Adrenal gland (tissue), 12 donors: ENCODE measurements around the gene ADAMTS18. TPM values are rescaled to one million over a fixed set of nuclear protein-coding genes. Genes with fewer than 3 reads are reported as not detected.

Experiments used
- DNase-seq, 7 donors: peaks; one replicate each; pipeline ENCODE4 v3.0.0-alpha.2; 2019 to 2020
- H3K27ac ChIP-seq, 5 donors: fragments of 200-600 bp; sonication (generic) in 4 of 5; 1 replicate in 3 of 5; 2 replicates in 2 of 5; pipeline versions ENCODE4 v1.5.1 to v1.8.0; 2016 to 2020; ENCODE audit warnings: mild to moderate bottlenecking in 1 of 5
- H3K27me3 ChIP-seq: fragments of 200-600 bp; 2 replicates; pipeline ENCODE4 v1.8.0; 2021
- H3K36me3 ChIP-seq, 2 donors: fragments of 200-600 bp; replicated peaks in 1 of 2; 1 replicate in 1 of 2; 2 replicates in 1 of 2; pipeline versions ENCODE4 v1.5.1 to v1.8.0; 2018 to 2022
- H3K4me1 ChIP-seq, 2 donors: fragments of 200-600 bp; replicated peaks in 1 of 2; 1 replicate in 1 of 2; 2 replicates in 1 of 2; pipeline versions ENCODE4 v1.5.1 to v1.8.0; 2018 to 2021
- H3K4me3 ChIP-seq, 4 donors: fragments of 200-600 bp; sonication (generic) in 3 of 4; one replicate each; pipeline ENCODE4 v1.5.1; 2016 to 2018
- H3K9me3 ChIP-seq, 3 donors: fragments of 200-600 bp; sonication (generic) in 1 of 3; replicated peaks in 1 of 3; 1 replicate in 2 of 3; 2 replicates in 1 of 3; pipeline versions ENCODE4 v1.5.1 to v1.8.0; 2016 to 2021
- POLR2A ChIP-seq, 2 donors: fragments of 450-650 bp; IDR thresholded peaks; one replicate each; pipeline ENCODE4 v1.6.1; 2017; ENCODE audit warnings: antibody characterized with exemption in 2 of 2, mild to moderate bottlenecking in 2 of 2, moderate library complexity in 1 of 2
- WGBS, 4 donors: extraction: QIAGEN DNeasy Blood & Tissue Kit in 2 of 4; methylation state at CpG; one replicate each; pipeline versions ENCODE4 v1.1.5 to v1.1.7; 2013 to 2017; 5-methylcytosine and 5-hydroxymethylcytosine counted together
- intact Hi-C, 2 donors: fragments of 100-400 bp; cut with DNase I; formaldehyde crosslinking; loops; one replicate each; pipeline versions ENCODE4 v1.14.1 to v1.15.0; 2022 to 2023
- polyA plus RNA-seq, 3 donors: library from polyadenylated mRNA; stranded (reverse); fragments of 200-250 nt in 2 of 3; fragments of 350-450 nt in 1 of 3; fragmentation: Illumina TruSeq in 1 of 3; extraction: RNeasy Lipid Tissue Mini Kit (QIAGEN cat#74804) in 1 of 3; gene quantifications; one replicate each; pipeline ENCODE4 v1.2.3, GENCODE V29; 2013 to 2014
- total RNA-seq, 9 donors: library from RNA; depleted of rRNA in 4 of 9; stranded (reverse); fragments of >200 nt in 4 of 9; fragments of 120-200 nt in 1 of 9; fragmentation: NEBNext Ultra II Directional in 1 of 9; extraction: Animal tissue kit (Norgen Biotek cat#: 25700) in 1 of 9; gene quantifications; one replicate each; pipeline versions ENCODE4 v1.1.0 to v1.2.4, GENCODE V29; 2013 to 2023
- TF ChIP-seq, protein P1 (sequence below), 6 experiments: fragments of 450-650 bp in 4 of 6; fragments of 200-600 bp in 2 of 6; sonication (generic) in 1 of 6; IDR thresholded peaks; 1 replicate in 5 of 6; 2 replicates in 1 of 6; pipeline versions ENCODE4 v1.5.1 to v1.8.0; 2016 to 2021; ENCODE audit warnings: antibody characterized with exemption in 6 of 6, mild to moderate bottlenecking in 2 of 6, moderate library complexity in 1 of 6
- donor health status: healthy with polysubstance abuse.
- donor health status: Bipolar disorder and iron deficiency.
- donor health status: DM: yes; HTN: yes; CAD: no.
- donor health status: DM: no; HTN: no; CAD: no.
- donor health status: DM: no; HTN: no; CAD: no.
- donor health status: DM: yes; HTN: yes; CAD: no.

ADAMTS18 gene
- total and polyA plus RNA-seq, 12 donors = 0.10 to 0.32 (median 0.11) TPM; not detected in 9

DNA sequence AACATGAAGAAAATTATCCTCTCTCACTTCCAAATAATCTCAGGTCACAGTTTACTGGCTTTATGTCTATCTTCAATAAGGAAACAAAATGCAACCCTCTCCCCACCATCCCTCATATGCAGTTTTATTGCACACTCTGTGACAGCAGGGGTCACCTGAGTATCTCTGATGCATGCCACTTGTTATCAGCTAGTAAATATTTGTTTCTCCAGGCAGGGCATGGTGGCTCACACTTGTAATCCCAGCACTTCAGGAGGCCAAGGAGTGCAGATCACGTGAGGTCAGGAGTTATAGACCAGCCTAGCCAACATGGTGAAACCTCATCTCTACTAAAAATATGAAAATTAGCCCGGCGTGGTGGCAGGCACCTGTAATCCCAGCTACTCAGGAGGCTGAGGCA is 61.1 kb downstream of the ADAMTS18 start:
- intact Hi-C loops = no loop called here
- Histone ChIP-seq H3K27ac (no peak overlapping the region), H3K4me1 (no peaks in the 10 kb centered on the region), H3K9me3 (no peaks in the 10 kb centered on the region), H3K36me3 (no peaks in the 10 kb centered on the region), H3K27me3 (no peaks in the 10 kb centered on the region), H3K4me3 (no peak overlapping the region)
- no peak for TF ChIP-seq POLR2A (IDR thresholded peaks at IDR 0.05)
- TF ChIP-seq, protein P1, sequence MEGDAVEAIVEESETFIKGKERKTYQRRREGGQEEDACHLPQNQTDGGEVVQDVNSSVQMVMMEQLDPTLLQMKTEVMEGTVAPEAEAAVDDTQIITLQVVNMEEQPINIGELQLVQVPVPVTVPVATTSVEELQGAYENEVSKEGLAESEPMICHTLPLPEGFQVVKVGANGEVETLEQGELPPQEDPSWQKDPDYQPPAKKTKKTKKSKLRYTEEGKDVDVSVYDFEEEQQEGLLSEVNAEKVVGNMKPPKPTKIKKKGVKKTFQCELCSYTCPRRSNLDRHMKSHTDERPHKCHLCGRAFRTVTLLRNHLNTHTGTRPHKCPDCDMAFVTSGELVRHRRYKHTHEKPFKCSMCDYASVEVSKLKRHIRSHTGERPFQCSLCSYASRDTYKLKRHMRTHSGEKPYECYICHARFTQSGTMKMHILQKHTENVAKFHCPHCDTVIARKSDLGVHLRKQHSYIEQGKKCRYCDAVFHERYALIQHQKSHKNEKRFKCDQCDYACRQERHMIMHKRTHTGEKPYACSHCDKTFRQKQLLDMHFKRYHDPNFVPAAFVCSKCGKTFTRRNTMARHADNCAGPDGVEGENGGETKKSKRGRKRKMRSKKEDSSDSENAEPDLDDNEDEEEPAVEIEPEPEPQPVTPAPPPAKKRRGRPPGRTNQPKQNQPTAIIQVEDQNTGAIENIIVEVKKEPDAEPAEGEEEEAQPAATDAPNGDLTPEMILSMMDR (IDR thresholded peaks at IDR 0.05) = no peak
- 65 to 84% (median 79%) methylated on average over 3 of the region's 3 CpGs for WGBS, 4 donors
- DNase-seq = no peak

DNA sequence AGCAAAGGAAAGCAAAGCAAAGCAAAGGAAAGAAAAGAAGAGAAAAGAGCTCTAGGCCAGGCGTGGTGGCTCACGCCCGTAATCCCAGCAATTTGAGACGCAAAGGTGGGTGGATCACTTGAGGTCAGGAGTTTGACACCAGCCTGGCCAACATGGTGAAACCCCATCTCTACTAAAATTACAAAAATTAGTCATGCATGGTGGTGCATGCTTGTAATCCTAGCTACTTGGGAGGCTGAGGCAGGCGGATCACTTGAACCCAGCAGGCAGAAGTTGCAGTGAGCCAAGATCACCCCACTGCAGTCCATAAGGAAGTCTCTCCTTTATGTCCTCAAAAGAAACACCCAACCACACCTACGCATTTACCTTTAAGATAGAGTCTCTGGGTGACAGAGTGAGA is 70.1 kb downstream of the ADAMTS18 start:
- WGBS, 4 donors = 65 to 80% (median 76%) methylated on average over 5 to 6 of the region's 6 CpGs
- intact Hi-C loops = no loop called here
- no peaks in the 10 kb centered on the region for H3K9me3 ChIP-seq

DNA sequence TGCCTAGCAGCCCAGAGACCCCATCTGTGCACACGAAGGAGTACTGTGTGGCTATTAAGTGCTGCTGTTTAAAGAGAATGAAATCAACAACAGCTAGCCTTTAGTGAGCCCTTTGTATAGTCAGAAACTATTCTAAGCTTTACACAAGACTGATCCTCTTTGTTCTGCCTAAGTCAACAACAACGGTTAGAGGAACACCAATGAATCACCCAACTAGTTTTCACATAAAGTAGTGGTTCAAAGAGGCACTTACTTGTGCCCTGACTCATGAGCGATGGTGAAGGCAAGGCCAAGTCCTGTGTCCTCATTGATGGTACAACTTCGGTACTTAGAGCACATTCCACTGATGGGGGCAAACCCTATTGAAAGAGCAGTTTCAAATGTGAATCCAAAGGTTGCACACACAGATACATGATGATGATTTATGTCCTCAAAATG is 75.8 kb downstream of the ADAMTS18 start:
- no peak overlapping the region for H3K27ac ChIP-seq
- H3K4me3 ChIP-seq = no peak overlapping the region
- H3K4me1 ChIP-seq = no peaks in the 10 kb centered on the region
- peaks cover 3% of the 10 kb centered on the region for H3K27me3 ChIP-seq
- WGBS, 4 donors = 17 to 45% (median 39%) methylated on average over 4 of the region's 4 CpGs
- TF ChIP-seq, protein P1 (IDR thresholded peaks at IDR 0.05) = no peak
- TF ChIP-seq POLR2A (IDR thresholded peaks at IDR 0.05) = no peak
- intact Hi-C loops = no loop called here
- DNase-seq = no peak
- H3K36me3 ChIP-seq = no peaks in the 10 kb centered on the region
- H3K9me3 ChIP-seq = no peaks in the 10 kb centered on the region

More for the DNA sequence above, 70.1 kb downstream of the ADAMTS18 start:
- Histone ChIP-seq H3K27ac (no peak overlapping the region), H3K36me3 (no peaks in the 10 kb centered on the region), H3K27me3 (peaks cover 3% of the 10 kb centered on the region), H3K4me1 (no peaks in the 10 kb centered on the region), H3K4me3 (no peak overlapping the region)
- no peak for TF ChIP-seq POLR2A (IDR thresholded peaks at IDR 0.05)
- TF ChIP-seq, protein P1 (IDR thresholded peaks at IDR 0.05) = no peak
- DNase-seq = no peak

DNA sequence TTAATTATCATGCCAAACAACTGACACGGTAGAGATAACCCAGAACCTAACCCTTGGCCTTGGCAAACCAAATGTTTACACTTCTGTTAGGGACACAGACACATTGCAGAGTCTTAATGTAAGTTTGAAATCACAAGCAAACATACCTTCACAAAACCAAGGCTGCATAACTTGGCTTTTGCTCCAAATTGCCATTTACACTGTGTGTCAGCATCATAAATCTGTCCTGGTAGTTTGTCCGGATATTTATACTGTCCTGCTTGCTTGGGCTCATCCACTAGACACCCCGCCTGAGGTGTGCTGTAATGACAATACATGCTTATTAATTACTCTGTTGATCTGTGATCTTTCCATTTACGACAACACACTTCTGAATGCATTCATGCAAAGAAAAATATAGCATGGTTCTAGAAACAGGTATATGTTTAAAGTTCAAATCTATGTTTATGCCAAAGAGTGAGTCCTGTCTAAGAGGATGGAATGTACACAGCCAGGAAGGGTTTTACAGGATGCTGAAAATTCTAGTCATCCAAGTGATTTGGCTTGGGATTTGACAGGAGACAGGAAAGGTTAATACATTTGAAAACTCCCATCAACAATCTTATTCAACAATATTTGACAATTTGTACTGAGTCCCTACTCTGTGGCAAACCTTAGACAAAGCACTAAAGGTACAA is 81.1 kb downstream of the ADAMTS18 start:
- 40 to 50% (median 42%) methylated on average over 4 of the region's 4 CpGs for WGBS, 4 donors
- no peaks in the 10 kb centered on the region for H3K4me1 ChIP-seq
- TF ChIP-seq POLR2A (IDR thresholded peaks at IDR 0.05) = no peak
- TF ChIP-seq, protein P1 (IDR thresholded peaks at IDR 0.05) = no peak
- DNase-seq = no peak
- intact Hi-C loops = no loop called here
- H3K4me3 ChIP-seq = no peak overlapping the region
- no peaks in the 10 kb centered on the region for H3K27me3 ChIP-seq
- H3K9me3 ChIP-seq = no peaks in the 10 kb centered on the region
- no peak overlapping the region for H3K27ac ChIP-seq
- H3K36me3 ChIP-seq = no peaks in the 10 kb centered on the region
